Vagina (tissue), 2 donors: ENCODE measurements around the gene PDE11A.

Source experiments
- CTCF ChIP-seq, 3 experiments: fragments of 450-650 bp in 2 of 3; fragments of 200-600 bp in 1 of 3; sonication (generic) in 1 of 3; IDR thresholded peaks; one replicate each; pipeline ENCODE4 v1.5.1; 2017 to 2019; ENCODE audit warnings: antibody characterized with exemption in 3 of 3, mild to moderate bottlenecking in 2 of 3, moderate library complexity in 2 of 3
- POLR2A ChIP-seq, 2 donors: fragments of 450-650 bp; IDR thresholded peaks; one replicate each; pipeline ENCODE4 v1.6.1; 2017; ENCODE audit warnings: antibody characterized with exemption in 2 of 2, mild to moderate bottlenecking in 2 of 2, moderate library complexity in 2 of 2

- no peak for TF ChIP-seq POLR2A (IDR thresholded peaks at IDR 0.05)
- TF ChIP-seq CTCF (IDR thresholded peaks at IDR 0.05) = no peak
Observed at GRCh38 chr2:177689623-177690022, 383.0 kb downstream of the PDE11A start.
